Peyer's patch (tissue), 4 donors: Measurements from ENCODE around the gene AKAP6.

Source experiments
- POLR2A ChIP-seq, 2 donors: fragments of 450-650 bp; IDR thresholded peaks; one replicate each; pipeline ENCODE4 v1.5.1; 2017; ENCODE audit warnings: antibody characterized with exemption in 2 of 2, mild to moderate bottlenecking in 2 of 2, moderate library complexity in 2 of 2
- TF ChIP-seq, protein P1 (sequence below), 6 experiments: fragments of 450-650 bp in 4 of 6; fragments of 200-600 bp in 2 of 6; sonication (generic) in 1 of 6; IDR thresholded peaks; one replicate each; pipeline ENCODE4 v1.5.1; 2017 to 2019; ENCODE audit warnings: antibody characterized with exemption in 6 of 6, mild to moderate bottlenecking in 3 of 6, moderate library complexity in 1 of 6

DNA sequence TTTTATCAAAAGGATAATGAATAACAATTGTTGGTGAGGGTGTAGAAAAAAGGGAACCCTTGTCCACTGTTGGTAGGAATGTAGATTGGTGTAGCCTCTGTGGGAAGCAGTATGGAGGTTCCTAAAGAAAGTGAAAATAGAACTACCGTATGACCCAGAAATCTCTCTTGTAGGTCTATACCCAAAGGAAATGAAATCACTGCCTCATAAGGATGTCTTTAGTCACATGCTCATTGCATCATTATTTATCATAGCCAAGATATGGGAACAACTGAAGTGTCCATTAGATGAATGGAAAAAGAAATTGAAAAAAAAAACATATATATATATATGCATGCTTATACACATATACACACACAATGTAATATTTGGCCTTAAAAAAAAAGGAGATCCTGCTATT, 450.7 kb downstream of the AKAP6 start:
- TF ChIP-seq, protein P1, sequence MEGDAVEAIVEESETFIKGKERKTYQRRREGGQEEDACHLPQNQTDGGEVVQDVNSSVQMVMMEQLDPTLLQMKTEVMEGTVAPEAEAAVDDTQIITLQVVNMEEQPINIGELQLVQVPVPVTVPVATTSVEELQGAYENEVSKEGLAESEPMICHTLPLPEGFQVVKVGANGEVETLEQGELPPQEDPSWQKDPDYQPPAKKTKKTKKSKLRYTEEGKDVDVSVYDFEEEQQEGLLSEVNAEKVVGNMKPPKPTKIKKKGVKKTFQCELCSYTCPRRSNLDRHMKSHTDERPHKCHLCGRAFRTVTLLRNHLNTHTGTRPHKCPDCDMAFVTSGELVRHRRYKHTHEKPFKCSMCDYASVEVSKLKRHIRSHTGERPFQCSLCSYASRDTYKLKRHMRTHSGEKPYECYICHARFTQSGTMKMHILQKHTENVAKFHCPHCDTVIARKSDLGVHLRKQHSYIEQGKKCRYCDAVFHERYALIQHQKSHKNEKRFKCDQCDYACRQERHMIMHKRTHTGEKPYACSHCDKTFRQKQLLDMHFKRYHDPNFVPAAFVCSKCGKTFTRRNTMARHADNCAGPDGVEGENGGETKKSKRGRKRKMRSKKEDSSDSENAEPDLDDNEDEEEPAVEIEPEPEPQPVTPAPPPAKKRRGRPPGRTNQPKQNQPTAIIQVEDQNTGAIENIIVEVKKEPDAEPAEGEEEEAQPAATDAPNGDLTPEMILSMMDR (IDR thresholded peaks at IDR 0.05) = no peak
- TF ChIP-seq POLR2A (IDR thresholded peaks at IDR 0.05) = no peak
